Uterus (tissue), 2 donors: ENCODE measurements around the gene IGF2R.

Experiments
- CTCF ChIP-seq, 4 experiments: fragments of 200-600 bp in 2 of 4; fragments of 450-650 bp in 2 of 4; sonication (generic) in 2 of 4; IDR thresholded peaks; one replicate each; pipeline ENCODE4 v1.5.1; 2016 to 2019; ENCODE audit warnings: antibody characterized with exemption in 4 of 4, mild to moderate bottlenecking in 2 of 4, moderate library complexity in 1 of 4
- POLR2A ChIP-seq, 2 donors: fragments of 450-650 bp; IDR thresholded peaks; one replicate each; pipeline ENCODE4 v1.6.1; 2016; ENCODE audit warnings: antibody characterized with exemption in 2 of 2, mild to moderate bottlenecking in 1 of 2, moderate library complexity in 1 of 2

GRCh38 chr6:160035693-160036330, 66.9 kb downstream of the IGF2R start:
- TF ChIP-seq CTCF (IDR thresholded peaks at IDR 0.05) (no peak), POLR2A (IDR thresholded peaks at IDR 0.05) (no peak)
